Measurements from ENCODE around the gene CNIH4.
"Not testable (repeated sequence)": the region's sequence is repeated elsewhere in the genome, so short reads cannot be mapped to it uniquely, and the experiment has no call there.

Gene CNIH4

GRCh38 chr1:224349716-224350115, 7.0 kb upstream of the CNIH4 start:
- not testable (repeated sequence) for DNase-seq

- not testable (repeated sequence) for DNase-seq
These were observed 4.1 kb upstream of the CNIH4 start for GRCh38 chr1:224352436-224353085.

GRCh38 chr1:224353975-224354925, 2.4 kb upstream of the CNIH4 start:
- no peak for DNase-seq

DNA sequence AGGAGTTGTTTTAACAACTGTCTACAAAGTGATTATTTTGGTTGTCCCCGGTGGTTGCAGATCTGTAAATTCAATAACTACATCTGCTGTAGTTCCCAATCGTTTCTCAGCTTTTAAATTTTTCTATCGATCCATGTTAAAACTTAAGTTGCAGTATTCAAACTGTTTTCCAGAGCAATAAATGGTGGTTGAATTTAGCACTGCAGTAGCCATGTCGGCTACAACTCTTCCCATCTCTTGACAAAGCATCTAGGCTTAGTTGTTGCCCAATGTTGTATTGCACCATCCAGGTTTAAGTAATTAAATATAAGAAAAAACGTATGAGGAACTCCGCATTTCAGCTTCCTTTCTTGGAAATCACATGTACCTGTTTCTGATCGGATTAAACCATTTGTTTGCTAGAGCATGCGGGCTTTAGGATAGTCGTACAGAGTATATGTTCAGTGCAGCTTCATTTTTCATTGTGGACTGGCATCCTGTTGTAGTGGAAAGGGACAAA, 996 bp downstream of the CNIH4 start:
- no peak for DNase-seq

- DNase-seq, result no peak
These were observed 1.6 kb downstream of the CNIH4 start for GRCh38 chr1:224358237-224358636.

DNA sequence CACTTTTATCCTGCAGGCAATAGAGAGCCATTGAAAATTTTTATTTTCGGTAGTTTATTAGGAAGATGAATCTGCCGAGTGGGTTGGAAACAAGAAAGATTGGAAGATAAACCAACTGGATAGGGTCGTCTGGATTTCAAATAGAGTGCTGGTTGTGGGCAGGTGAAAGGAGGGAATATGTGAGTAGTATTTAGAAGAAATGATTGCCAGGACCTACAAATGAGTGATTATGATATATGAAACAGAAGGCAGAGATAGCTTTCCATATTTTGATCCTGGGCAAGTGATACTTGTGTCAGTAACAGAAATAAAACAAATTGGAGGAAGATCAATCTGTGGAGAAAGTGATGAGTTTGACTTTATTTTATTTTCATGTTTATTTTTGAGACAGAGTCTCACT, 2.5 kb downstream of the CNIH4 start:
- DNase-seq, result no peak

GRCh38 chr1:224368409-224368808, 11.7 kb downstream of the CNIH4 start:
- no peak for DNase-seq

DNA sequence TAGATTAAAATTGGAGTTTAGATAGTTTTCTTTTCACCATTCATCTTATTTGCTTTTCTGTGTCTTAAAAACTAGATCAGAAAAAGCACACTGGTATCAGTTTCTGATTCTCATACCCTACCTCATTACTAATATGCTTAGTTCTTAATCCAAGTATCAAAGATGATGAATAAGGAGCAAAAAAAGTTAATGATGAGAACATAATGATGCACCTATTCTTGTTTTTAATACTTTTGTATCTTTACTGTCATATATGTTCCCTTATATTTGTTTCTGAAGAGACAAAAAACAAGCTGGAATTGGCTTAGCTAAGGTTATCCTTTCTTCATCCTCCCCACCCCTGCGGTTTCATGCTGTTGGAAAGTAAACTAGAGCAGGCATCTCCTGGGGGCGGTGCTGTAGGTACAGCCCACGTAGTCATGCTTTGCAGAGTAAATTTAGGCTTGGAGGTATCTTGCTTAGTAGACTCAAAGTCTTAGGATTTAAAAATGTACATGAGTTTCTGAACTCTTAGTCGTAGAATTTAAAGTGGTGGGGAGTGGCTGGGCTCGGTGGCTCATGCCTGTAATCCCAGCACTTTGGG, 16.4 kb downstream of the CNIH4 start:
- no peak for DNase-seq

- DNase-seq, result no peak
These were observed 18.4 kb downstream of the CNIH4 start for GRCh38 chr1:224375059-224375458.

DNA sequence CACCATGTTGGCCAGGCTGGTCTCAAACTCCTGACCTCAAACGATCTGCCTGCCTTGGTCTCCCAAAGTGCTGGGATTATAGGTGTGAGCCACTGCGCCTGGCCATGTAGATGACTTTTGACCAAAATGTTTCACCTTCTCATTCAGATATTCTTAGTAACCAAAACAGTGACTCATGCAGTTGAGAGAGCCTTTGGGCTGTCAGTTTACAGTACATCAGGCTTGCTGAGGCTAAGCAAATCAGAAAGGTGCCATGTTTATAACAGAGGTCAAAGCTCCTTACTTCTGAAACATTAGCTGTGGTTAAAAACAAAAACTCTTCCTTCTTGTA, 21.0 kb downstream of the CNIH4 start:
- DNase-seq, result no peak

- no peak for DNase-seq
These were observed 22.4 kb downstream of the CNIH4 start for GRCh38 chr1:224378855-224379631.

DNA sequence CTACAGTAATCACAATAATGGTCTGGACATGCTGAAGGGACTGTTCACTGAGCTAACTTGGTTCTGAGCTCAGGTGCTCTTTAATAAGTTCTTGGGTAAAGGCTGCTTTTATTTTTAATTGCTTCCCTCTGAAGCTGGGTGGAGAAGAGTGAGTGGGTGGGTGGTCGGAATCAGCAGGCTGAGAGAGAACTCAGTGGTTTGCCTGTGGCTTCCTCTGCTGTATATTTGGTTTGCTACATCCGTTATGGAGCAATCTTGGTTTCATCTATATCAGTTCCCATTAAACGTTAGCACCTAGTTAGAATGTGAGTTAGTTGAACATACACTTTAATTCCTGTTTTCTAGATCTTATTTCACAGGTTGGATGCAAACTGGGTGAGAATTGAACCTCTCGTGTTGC, 23.3 kb downstream of the CNIH4 start:
- no peak for DNase-seq

- no peak for DNase-seq
These were observed 25.3 kb downstream of the CNIH4 start for GRCh38 chr1:224381880-224382548.

GRCh38 chr1:224383218-224383617, 26.5 kb downstream of the CNIH4 start:
- DNase-seq, result no peak

DNA sequence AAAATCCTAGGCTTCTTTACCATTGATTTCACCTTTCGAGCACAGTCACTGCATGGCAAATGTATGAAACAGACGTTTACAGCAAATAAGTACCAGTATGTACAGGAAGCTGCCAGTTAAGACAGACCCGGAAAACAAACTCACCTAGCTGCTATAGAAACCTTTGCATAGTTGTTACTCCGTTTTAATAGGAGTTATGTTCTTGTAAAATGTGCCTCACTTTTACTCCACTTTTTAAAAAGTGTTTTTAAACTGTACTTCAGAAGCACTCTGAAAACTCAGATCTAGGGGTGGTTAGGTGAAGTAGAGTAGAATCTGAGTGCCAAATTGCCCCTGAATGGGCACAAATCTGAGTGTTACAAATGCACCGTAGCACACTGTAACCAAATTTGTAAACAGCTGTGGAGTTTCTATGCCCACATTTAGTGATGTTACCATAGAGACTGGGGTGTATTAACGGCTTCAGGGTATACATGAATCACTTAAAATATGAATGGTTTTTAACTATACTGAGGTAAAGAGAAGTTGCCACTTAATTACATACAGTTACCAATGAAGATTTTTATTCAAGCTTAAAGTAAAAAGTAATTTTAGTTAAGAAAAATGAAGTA, 30.7 kb downstream of the CNIH4 start:
- no peak for DNase-seq

DNA sequence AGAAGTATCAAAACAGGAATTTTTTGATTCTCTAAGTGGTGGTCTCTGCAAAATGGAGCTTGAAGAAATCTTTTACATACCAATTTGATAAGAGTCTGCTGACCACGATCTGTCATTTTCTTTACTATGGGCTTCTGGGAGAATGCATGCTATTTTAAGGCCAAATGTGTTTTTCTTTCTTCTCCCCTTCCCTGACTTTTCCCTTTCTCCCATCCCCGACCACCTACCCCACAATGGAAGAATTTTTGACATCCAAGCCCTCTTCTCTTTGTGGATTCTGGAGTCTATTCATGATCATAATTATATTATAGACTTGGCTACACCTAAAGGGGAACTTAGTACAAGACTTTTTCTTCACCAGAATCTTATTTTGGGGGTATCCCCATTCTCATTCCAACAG, 31.3 kb downstream of the CNIH4 start:
- DNase-seq, result no peak

GRCh38 chr1:224390517-224390916, 33.8 kb downstream of the CNIH4 start:
- no peak for DNase-seq

DNA sequence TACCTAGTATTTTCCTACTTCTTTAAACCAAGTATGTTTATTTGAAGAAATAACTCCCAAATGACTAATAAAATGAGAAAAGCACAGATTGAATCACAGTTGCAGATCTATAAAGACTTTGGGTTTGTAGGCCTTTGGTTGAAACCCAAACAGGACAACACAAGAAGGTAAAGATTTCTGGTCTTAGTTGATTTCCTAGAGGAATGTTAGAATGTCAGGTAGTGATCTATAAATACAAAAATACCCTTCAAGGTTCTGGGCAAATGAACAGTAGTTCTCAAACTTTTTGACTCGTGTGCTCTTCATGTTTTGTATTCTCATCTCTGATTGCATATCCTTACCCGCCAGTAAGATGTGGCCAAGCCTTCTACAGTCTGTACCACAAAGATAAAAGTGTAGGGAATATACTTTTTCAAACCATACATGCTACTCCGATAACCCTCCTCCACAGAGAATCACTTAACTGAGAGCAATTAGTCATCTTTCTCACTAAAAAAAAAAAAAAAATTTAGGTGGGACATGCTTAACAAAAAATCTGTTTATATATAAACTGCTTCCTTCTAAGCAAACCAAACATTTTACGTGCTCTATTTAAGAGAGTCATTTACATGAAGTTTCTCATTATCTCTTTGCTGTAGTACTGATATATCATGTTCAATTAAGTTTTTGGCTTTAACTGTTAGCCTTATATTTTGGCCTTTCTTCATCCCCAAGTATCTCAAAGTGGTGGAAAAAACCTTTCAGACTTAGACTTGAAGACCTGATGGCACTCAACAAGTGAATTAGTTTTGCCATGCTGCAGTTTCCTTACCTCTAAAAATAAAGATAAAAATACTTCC, 36.0 kb downstream of the CNIH4 start:
- no peak for DNase-seq

DNA sequence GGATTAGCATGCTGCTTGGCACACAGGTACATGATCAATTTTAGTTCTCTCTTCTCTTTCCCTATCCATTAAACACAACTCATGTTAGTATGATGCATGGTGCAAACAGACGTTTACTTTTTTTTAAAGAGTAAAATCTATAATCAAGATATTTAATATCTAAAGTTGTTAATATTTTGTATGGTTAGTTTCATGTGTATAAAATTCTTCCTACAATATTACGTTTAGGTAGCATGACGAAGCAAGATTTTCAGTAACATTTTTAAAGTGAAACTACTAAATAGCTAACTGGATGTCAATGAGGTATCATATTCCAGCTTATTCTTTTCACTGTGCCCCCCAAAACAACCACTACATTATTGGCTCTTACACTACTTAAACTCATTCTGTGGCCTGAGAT, 36.6 kb downstream of the CNIH4 start:
- DNase-seq, result no peak

DNA sequence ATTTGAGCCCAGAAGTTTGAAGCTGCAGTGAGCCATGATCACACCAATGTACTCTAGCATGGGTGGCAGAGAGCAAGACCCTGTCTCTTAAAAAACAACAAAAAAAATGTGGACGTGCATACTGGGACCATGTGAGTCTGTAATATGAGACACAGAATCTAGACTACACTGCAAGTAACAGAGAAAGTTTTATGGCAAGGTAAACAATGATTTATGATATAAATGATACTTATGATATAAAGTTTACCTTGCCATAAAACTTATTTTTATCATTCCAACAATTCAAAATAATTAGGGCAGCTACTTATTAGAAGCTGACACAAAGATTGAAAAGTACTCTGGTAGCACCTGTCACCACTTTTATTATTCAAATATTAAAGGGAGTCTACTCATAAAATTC, 43.2 kb downstream of the CNIH4 start:
- no peak for DNase-seq

DNA sequence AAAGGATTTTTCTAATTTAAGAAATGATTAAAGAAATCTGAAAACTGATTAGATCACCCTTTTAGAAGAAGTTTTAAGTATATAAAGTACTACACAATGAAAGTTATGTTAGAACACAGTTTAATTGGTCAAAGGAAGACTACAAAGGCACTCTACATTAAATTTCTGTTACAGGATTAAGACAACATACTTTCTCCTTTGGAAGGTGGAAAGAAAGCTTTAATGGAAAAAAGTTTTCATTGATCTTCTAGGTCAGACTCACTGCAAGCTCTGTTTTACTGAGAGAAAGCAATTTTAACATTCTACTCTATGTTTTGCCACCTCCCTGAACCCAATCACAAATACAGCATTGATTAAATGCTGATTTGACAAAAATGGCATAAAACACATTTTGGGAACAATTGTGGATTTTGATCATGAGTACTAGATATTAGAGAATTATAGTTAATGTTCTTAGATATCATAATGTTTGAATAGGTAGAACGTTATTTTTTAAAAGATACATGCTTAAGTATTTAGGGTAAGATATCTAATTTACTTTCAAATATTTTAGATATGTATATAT, 45.9 kb downstream of the CNIH4 start:
- DNase-seq, result no peak

Data from NCI-H1930 (cell line).